WTC11 (cell line): Measurements from ENCODE around the gene FBLN2. TPM values are rescaled to one million over a fixed set of nuclear protein-coding genes. Genes with fewer than 3 reads are reported as not detected.

Experiments used
- ATAC-seq: fragments of 200-7000 bp; cut with Tn5 transposase; 2 replicates; pipeline ENCODE4 v1.10.0; 2021; ENCODE audit warnings: mild to moderate bottlenecking, moderate library complexity
- CTCF ChIA-PET: fragments of 300-600 bp; sonication (Branson Sonifier 250); formaldehyde crosslinking; loops from one replicate; lab custom pipeline; 2021; ENCODE audit warnings: antibody characterized with exemption; lab: Charles Lee
- POLR2A ChIA-PET: fragments of 350-600 bp; sonication (Branson Sonifier 250); formaldehyde crosslinking; loops from one replicate; lab custom pipeline; 2021; ENCODE audit warnings: antibody characterized with exemption; lab: Charles Lee
- DNase-seq: peaks from one replicate; pipeline ENCODE4 v3.0.0; 2021; ENCODE audit warnings: low spot score
- H3K27ac Mint-ChIP-seq: 2 replicates; pipeline ENCODE4 v1.8.0; 2021; ENCODE audit warnings: mixed read lengths
- H3K27me3 Mint-ChIP-seq: 2 replicates; pipeline ENCODE4 v1.8.0; 2021; ENCODE audit warnings: low read depth, mild to moderate bottlenecking, moderate library complexity, mixed read lengths
- H3K36me3 Mint-ChIP-seq: 2 replicates; pipeline ENCODE4 v1.8.0; 2021; ENCODE audit warnings: mixed read lengths
- H3K4me1 Mint-ChIP-seq: 2 replicates; pipeline ENCODE4 v1.8.0; 2022; ENCODE audit warnings: mixed read lengths
- H3K4me3 Mint-ChIP-seq: 2 replicates; pipeline ENCODE4 v1.8.0; 2021; ENCODE audit warnings: mild to moderate bottlenecking, moderate library complexity, mixed read lengths
- H3K9me3 Mint-ChIP-seq: 2 replicates; pipeline ENCODE4 v1.8.0; 2021; ENCODE audit warnings: mixed read lengths
- AR ChIP-seq: fragments of 250-450 bp; sonication (Bioruptor Pico); IDR thresholded peaks from 2 replicates; pipeline ENCODE4 v1.9.0; 2021; ENCODE audit warnings: mild to moderate bottlenecking
- ATF2 ChIP-seq: sonication (generic); formaldehyde crosslinking; IDR thresholded peaks from 2 replicates; pipeline ENCODE4 v1.8.1; 2022; ENCODE audit warnings: low read depth, missing genetic modification reagents, borderline replicate concordance
- E2F1 ChIP-seq: sonication (generic); formaldehyde crosslinking; IDR thresholded peaks from 2 replicates; pipeline ENCODE4 v1.8.0; 2022; ENCODE audit warnings: mild to moderate bottlenecking, missing genetic modification reagents
- KAT7 ChIP-seq: sonication (generic); formaldehyde crosslinking; IDR thresholded peaks from 2 replicates; pipeline ENCODE4 v1.8.1; 2023; ENCODE audit warnings: missing genetic modification reagents, mild to moderate bottlenecking, borderline replicate concordance
- OVOL2 ChIP-seq: fragments of 250-450 bp; sonication (Bioruptor Pico); IDR thresholded peaks from 2 replicates; pipeline ENCODE4 v1.9.0; 2021; ENCODE audit warnings: mild to moderate bottlenecking, borderline replicate concordance
- STAT6 ChIP-seq: sonication (generic); formaldehyde crosslinking; conservative IDR thresholded peaks from 2 replicates; pipeline ENCODE4 v1.8.1; 2023; ENCODE audit warnings: mild to moderate bottlenecking, low read depth, missing genetic modification reagents, moderate library complexity
- TCF7 ChIP-seq: sonication (generic); formaldehyde crosslinking; IDR thresholded peaks from 2 replicates; pipeline ENCODE4 v1.8.0; 2022; ENCODE audit warnings: mild to moderate bottlenecking, low read depth, missing genetic modification reagents, moderate library complexity
- ZBTB21 ChIP-seq: sonication (generic); formaldehyde crosslinking; IDR thresholded peaks from 2 replicates; pipeline ENCODE4 v1.8.1; 2023; ENCODE audit warnings: mild to moderate bottlenecking, missing genetic modification reagents, borderline replicate concordance
- ZNF317 ChIP-seq: sonication (generic); formaldehyde crosslinking; IDR thresholded peaks from 2 replicates; pipeline ENCODE4 v1.8.1; 2023; ENCODE audit warnings: low read depth, mild to moderate bottlenecking, moderate library complexity, missing genetic modification reagents, borderline replicate concordance
- ZNF423 ChIP-seq: fragments of 250-450 bp; sonication (Bioruptor Pico); IDR thresholded peaks from 2 replicates; pipeline ENCODE4 v2.1.2; 2022; ENCODE audit warnings: mild to moderate bottlenecking, moderate library complexity
- ZNF512 ChIP-seq: sonication (generic); formaldehyde crosslinking; IDR thresholded peaks from 2 replicates; pipeline ENCODE4 v1.8.1; 2022; ENCODE audit warnings: missing genetic modification reagents, borderline replicate concordance
- total RNA-seq: library from RNA; stranded (reverse); gene quantifications from 3 replicates; pipeline ENCODE4 v1.2.3, GENCODE V29; 2021
- TF ChIP-seq, protein P1 (sequence below): sonication (generic); formaldehyde crosslinking; IDR thresholded peaks from 2 replicates; pipeline ENCODE4 v1.8.0; 2023; ENCODE audit warnings: missing genetic modification reagents, mild to moderate bottlenecking, borderline replicate concordance
- TF ChIP-seq, protein P2 (sequence below): sonication (generic); formaldehyde crosslinking; IDR thresholded peaks from 2 replicates; pipeline ENCODE4 v1.8.1; 2023; ENCODE audit warnings: mild to moderate bottlenecking, missing genetic modification reagents, moderate library complexity
- TF ChIP-seq, protein P3 (sequence below): sonication (generic); formaldehyde crosslinking; IDR thresholded peaks from 2 replicates; pipeline ENCODE4 v1.8.1; 2023; ENCODE audit warnings: mild to moderate bottlenecking, missing genetic modification reagents, borderline replicate concordance

Gene FBLN2
- total RNA-seq, 1 experiment from 2014 or later: 20.7 TPM

DNA sequence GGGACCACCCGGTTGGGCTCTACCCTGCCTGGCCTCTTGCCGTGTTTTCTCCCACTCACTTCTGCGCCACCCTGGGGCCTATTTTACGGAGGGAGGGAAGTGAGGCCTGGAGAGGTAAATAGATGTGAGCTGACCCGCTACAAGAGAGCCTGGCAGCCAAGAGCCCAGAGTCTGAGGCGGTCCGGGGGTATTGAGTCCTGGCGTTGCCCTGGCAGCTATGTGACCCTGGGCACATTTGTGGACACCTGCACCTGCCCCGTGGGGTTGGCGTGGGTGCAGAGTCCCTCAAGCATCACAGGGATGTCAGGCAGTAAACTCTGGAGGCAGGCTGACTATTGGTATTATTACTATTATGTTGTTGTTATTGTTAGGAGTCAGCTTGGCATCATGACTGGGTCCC is 85.7 kb downstream of the FBLN2 start:
- ChIA-PET CTCF (interaction anchor here (0.6 to 3.1 kb wide), 4 partner anchors 14 to 140 kb away, joined by 3 to 11 read pairs (median 6); no protein-coding TSS in a partner anchor), POLR2A (no interaction called here)
- no peak for DNase-seq
- Mint-ChIP-seq H3K4me1 (no peaks in the 10 kb centered on the region), H3K27ac (no peak overlapping the region), H3K27me3 (no peaks in the 10 kb centered on the region; the same call in 1 of the 2 replicates), H3K9me3 (no peaks in the 10 kb centered on the region), H3K4me3 (no peak overlapping the region), H3K36me3 (no peaks in the 10 kb centered on the region)
- no peak for ATAC-seq
- TF ChIP-seq STAT6 (CRISPR knock-in tag) (no peak), ATF2 (CRISPR knock-in tag) (no peak), E2F1 (CRISPR knock-in tag) (no peak), TCF7 (CRISPR knock-in tag) (no peak), ZNF512 (no peak), ZBTB21 (CRISPR knock-in tag) (no peak), KAT7 (no peak)
- TF ChIP-seq, protein P1, sequence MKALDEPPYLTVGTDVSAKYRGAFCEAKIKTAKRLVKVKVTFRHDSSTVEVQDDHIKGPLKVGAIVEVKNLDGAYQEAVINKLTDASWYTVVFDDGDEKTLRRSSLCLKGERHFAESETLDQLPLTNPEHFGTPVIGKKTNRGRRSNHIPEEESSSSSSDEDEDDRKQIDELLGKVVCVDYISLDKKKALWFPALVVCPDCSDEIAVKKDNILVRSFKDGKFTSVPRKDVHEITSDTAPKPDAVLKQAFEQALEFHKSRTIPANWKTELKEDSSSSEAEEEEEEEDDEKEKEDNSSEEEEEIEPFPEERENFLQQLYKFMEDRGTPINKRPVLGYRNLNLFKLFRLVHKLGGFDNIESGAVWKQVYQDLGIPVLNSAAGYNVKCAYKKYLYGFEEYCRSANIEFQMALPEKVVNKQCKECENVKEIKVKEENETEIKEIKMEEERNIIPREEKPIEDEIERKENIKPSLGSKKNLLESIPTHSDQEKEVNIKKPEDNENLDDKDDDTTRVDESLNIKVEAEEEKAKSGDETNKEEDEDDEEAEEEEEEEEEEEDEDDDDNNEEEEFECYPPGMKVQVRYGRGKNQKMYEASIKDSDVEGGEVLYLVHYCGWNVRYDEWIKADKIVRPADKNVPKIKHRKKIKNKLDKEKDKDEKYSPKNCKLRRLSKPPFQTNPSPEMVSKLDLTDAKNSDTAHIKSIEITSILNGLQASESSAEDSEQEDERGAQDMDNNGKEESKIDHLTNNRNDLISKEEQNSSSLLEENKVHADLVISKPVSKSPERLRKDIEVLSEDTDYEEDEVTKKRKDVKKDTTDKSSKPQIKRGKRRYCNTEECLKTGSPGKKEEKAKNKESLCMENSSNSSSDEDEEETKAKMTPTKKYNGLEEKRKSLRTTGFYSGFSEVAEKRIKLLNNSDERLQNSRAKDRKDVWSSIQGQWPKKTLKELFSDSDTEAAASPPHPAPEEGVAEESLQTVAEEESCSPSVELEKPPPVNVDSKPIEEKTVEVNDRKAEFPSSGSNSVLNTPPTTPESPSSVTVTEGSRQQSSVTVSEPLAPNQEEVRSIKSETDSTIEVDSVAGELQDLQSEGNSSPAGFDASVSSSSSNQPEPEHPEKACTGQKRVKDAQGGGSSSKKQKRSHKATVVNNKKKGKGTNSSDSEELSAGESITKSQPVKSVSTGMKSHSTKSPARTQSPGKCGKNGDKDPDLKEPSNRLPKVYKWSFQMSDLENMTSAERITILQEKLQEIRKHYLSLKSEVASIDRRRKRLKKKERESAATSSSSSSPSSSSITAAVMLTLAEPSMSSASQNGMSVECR (CRISPR knock-in tag): no peak
- TF ChIP-seq, protein P2, sequence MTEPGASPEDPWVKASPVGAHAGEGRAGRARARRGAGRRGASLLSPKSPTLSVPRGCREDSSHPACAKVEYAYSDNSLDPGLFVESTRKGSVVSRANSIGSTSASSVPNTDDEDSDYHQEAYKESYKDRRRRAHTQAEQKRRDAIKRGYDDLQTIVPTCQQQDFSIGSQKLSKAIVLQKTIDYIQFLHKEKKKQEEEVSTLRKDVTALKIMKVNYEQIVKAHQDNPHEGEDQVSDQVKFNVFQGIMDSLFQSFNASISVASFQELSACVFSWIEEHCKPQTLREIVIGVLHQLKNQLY (CRISPR knock-in tag): no peak

DNA sequence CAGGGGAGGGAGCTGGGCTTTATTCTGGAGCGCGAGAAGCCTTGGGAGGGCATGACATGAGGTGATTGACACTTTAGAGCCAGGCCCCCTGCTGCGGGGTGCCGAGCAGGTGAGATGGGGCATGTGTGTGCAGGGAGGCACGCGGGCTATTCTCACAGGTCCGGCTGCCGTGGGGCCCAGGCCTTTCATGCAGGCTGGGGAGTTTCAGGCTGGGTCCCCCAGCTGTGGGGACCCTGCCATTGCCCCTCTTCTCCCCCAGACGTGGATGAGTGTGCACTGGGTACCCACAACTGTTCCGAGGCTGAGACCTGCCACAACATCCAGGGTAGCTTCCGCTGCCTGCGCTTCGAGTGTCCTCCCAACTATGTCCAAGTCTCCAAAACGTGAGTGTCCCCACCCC is 87.3 kb downstream of the FBLN2 start:
- CTCF ChIA-PET: interaction anchor here (1.0 to 2.9 kb wide), 6 partner anchors 12 to 142 kb away, joined by 3 to 19 read pairs (median 4); no protein-coding TSS in a partner anchor
- Mint-ChIP-seq H3K4me1 (no peaks in the 10 kb centered on the region), H3K4me3 (no peak overlapping the region), H3K27me3 (no peaks in the 10 kb centered on the region; the same call in 1 of the 2 replicates), H3K36me3 (no peaks in the 10 kb centered on the region), H3K9me3 (no peaks in the 10 kb centered on the region), H3K27ac (no peak overlapping the region)
- ATAC-seq (no peak), DNase-seq (no peak)
- POLR2A ChIA-PET: interaction anchor here (0.8 kb wide), 1 partner anchor 12 kb away, joined by 3 read pairs; no protein-coding TSS in a partner anchor
- TF ChIP-seq ZNF317 (no peak), AR (CRISPR knock-in tag) (no peak), ZNF423 (CRISPR knock-in tag) (no peak), OVOL2 (CRISPR knock-in tag) (no peak)
- TF ChIP-seq, protein P3, sequence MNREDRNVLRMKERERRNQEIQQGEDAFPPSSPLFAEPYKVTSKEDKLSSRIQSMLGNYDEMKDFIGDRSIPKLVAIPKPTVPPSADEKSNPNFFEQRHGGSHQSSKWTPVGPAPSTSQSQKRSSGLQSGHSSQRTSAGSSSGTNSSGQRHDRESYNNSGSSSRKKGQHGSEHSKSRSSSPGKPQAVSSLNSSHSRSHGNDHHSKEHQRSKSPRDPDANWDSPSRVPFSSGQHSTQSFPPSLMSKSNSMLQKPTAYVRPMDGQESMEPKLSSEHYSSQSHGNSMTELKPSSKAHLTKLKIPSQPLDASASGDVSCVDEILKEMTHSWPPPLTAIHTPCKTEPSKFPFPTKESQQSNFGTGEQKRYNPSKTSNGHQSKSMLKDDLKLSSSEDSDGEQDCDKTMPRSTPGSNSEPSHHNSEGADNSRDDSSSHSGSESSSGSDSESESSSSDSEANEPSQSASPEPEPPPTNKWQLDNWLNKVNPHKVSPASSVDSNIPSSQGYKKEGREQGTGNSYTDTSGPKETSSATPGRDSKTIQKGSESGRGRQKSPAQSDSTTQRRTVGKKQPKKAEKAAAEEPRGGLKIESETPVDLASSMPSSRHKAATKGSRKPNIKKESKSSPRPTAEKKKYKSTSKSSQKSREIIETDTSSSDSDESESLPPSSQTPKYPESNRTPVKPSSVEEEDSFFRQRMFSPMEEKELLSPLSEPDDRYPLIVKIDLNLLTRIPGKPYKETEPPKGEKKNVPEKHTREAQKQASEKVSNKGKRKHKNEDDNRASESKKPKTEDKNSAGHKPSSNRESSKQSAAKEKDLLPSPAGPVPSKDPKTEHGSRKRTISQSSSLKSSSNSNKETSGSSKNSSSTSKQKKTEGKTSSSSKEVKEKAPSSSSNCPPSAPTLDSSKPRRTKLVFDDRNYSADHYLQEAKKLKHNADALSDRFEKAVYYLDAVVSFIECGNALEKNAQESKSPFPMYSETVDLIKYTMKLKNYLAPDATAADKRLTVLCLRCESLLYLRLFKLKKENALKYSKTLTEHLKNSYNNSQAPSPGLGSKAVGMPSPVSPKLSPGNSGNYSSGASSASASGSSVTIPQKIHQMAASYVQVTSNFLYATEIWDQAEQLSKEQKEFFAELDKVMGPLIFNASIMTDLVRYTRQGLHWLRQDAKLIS (CRISPR knock-in tag): no peak
